Measurements from ENCODE around the gene TRAF2.
"Not testable (repeated sequence)": the region's sequence is repeated elsewhere in the genome, so short reads cannot be mapped to it uniquely, and the experiment has no call there.

TRAF2 gene, protein sequence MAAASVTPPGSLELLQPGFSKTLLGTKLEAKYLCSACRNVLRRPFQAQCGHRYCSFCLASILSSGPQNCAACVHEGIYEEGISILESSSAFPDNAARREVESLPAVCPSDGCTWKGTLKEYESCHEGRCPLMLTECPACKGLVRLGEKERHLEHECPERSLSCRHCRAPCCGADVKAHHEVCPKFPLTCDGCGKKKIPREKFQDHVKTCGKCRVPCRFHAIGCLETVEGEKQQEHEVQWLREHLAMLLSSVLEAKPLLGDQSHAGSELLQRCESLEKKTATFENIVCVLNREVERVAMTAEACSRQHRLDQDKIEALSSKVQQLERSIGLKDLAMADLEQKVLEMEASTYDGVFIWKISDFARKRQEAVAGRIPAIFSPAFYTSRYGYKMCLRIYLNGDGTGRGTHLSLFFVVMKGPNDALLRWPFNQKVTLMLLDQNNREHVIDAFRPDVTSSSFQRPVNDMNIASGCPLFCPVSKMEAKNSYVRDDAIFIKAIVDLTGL

GRCh38 chr9:136885950-136886578 lies at the start of gene TRAF2:
Gene TRAF2, plus strand, starts transcription at chr9:136886516. Its CDS starts 12,225 bp downstream, at chr9:136898741.
- no peak for FAIRE-seq

GRCh38 chr9:136837146-136837855 lies 49.0 kb upstream of the TRAF2 start:
- no peak for FAIRE-seq

DNA sequence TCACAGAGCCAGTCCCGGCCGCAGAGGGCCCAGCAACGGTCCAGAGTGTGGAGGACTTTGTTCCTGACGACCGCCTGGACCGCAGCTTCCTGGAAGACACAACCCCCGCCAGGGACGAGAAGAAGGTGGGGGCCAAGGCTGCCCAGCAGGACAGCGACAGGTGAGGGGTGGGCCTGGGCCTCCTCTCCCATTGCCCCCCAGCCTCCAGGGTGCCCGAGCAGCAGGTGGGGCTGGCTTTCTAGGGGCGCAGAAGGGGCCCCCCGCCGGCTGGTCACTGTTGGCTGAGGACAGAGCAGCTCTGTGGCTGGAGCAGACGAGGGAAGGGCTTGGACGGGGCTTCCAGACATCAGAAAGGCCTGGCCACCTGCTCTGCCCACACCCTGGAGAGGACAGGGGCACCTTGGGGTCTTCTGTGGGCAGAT lies 48.4 kb upstream of the TRAF2 start:
- FAIRE-seq = not testable (repeated sequence)

- FAIRE-seq = no peak
Observed at GRCh38 chr9:136838314-136839228, 47.7 kb upstream of the TRAF2 start.

DNA sequence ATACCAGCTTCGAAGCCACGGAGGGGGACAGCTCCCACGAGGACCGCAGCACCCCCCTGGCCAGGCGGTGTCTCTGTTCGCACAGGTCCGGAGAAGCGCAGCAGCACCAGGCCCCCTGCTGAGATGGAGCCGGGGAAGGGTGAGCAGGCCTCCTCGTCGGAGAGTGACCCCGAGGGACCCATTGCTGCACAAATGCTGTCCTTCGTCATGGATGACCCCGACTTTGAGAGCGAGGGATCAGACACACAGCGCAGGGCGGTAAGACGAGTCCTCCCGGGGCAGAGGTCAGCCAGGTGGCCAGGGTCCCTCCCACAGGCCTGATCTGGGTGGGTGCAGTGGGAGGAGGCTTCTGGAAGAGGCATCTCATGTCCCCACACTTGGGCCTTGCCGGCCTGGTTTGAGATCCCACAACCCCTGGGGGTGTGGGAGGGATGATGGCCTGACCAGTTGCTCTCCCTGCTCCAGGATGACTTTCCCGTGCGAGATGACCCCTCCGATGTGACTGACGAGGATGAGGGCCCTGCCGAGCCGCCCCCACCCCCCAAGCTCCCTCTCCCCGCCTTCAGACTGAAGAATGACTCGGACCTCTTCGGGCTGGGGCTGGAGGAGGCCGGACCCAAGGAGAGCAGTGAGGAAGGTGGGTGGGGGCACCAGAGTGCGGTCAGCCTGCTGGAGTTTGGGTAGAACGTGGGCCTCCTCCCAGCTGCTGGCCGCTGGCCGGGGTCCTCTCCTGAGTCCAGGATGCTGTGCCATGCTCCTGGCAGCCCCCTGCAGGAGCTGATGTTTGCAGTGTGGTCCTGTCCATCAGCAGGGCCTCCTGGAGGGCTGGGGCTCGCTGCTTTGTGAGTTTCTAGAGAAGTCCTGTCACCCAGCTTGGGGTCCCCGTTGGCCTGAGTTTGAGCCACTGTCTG lies 46.8 kb upstream of the TRAF2 start:
- FAIRE-seq = no peak

GRCh38 chr9:136840140-136840876 lies 46.0 kb upstream of the TRAF2 start:
- FAIRE-seq = no peak

DNA sequence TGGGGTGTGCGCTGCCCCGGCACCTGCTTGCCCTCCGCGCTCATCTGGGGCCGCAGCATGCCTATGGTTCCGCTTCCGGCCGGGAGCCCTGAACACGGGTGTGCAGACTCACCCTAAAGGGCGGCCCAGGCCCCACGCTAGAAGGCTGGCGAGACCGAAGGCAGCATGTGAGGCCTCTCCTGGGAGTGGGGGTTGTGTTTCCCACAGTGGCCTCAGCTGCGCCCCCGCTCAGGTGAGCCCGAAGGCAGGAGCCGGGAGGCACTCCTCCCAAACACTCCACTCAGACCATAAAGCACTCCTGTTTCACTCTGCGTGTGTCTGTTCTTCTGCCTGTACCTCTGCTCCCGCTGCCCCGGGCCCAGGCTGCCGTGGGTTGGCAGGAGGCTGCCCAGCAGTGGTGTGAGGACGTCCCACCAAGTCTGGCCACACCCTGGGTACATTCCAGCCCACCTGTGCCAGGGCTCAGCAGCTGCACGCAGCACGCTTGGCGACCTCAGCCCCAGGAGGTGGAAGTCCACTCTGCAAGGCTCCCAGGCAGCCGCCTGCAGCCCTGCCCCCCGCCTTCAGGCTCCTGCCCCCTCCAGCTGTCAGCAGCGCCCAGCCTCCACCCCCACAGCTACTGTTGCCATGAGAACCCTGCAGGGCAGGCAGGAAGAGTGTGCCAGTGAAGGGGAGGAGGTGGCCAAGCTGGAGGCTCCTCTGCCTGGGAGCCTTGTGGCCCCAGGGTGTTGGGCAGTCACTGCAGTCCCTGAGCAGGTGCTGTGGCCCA lies 45.3 kb upstream of the TRAF2 start:
- no peak for FAIRE-seq

- FAIRE-seq = not testable (repeated sequence)
Observed at GRCh38 chr9:136841646-136842379, 44.5 kb upstream of the TRAF2 start.

- not testable (repeated sequence) for FAIRE-seq
Observed at GRCh38 chr9:136842380-136842948, 43.9 kb upstream of the TRAF2 start, which contains the start of gene AJM1. Gene AJM1, plus strand, starts transcription at chr9:136842478. Its CDS starts 1,937 bp downstream, at chr9:136844415.

- not testable (repeated sequence) for FAIRE-seq
Observed at GRCh38 chr9:136843159-136843800, 43.0 kb upstream of the TRAF2 start.

DNA sequence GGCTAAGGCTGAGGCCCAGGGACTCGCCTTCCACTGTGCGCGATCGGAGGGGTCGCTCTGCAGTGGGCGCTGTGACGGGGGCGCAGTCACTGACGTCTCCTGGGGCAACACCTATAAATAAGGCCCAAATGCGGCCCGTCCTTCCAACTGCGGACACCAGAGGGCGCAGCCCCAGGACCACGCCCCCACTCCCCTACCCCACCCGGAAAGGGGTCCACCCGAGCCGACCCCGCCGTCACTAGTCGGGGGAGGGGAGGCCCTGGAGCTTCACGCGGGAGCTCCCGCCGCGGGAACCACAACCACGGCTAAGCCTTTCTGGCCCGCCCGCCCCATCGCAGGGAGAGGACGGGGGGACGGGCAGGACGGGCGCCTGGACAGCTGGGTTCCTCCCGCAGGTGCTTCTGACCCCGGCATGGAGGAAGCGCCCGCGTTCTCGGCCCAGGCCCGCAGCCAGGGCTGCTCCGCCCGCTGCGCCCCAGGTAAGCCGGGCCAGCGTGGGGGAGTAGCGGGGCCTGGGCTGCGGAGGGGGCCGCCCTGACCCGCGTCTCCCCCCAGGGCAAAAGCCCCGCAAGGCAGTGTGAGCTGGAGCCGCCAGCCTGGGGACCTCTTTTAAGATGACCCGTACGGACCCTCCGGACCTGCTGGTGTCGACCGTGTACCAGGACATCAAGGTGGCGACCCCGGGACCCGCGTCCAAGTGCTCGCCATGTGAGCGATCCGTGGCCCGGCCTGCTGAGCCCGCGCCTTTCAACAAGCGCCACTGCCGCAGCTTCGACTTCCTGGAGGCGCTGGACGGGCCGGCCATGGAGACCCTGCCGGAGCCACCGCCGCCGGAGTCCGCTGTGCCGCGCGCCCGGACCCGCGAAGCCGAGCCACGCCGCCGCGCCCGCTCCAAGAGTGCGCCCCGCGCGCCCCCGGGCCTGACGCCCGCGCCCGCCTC lies 42.2 kb upstream of the TRAF2 start:
- not testable (repeated sequence) for FAIRE-seq

- no peak for FAIRE-seq
Observed at GRCh38 chr9:136844761-136845464, 41.4 kb upstream of the TRAF2 start.

DNA sequence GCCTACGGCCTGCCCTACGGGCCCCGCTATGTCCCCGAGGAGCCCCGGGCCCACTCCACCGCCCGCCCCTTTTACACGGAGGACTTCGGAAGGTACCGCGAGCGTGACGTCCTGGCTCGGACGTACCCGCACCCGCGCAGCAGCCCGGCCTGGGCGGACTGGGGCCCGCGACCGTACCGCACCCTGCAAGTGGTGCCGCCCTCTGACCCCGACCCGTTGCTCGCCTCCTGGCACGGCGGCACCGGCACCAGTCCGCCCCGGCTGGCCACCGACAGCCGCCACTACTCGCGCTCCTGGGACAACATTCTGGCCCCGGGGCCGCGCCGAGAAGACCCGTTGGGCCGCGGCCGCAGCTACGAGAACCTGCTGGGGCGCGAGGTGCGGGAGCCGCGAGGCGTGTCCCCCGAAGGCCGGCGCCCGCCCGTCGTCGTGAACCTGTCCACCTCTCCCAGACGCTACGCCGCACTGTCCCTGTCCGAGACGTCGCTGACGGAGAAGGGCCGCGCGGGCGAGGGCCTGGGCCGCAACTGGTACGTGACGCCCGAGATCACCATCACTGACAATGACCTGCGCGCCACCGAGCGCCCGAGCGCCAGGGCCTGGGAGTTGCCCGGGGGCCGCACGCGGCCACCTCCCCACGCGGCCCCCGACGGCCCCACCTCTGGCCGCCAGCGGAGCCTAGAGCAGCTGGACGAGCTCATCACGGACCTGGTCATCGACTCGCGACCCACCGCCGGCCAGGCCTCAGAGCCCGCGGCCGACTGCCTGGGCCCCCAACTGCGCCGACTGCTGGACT lies 40.7 kb upstream of the TRAF2 start:
- no peak for FAIRE-seq

GRCh38 chr9:136846376-136847087 lies 39.8 kb upstream of the TRAF2 start:
- no peak for FAIRE-seq
